Lower lobe of right lung (tissue), 2 donors: ENCODE measurements around the gene HPCAL4. TPM values are rescaled to one million over a fixed set of nuclear protein-coding genes. Genes with fewer than 3 reads are reported as not detected.
A peak's percentile ranks its signal among the peaks of the same experiment; 100 is the strongest.

Experiments
- ATAC-seq, 2 donors: fragments of 200-7000 bp; cut with Tn5 transposase; one replicate each; pipeline ENCODE4 v1.9.1; 2020 to 2022; ENCODE audit warnings: mild to moderate bottlenecking in 2 of 2, moderate library complexity in 2 of 2
- DNase-seq: peaks from one replicate; pipeline ENCODE4 v3.0.0-alpha.2; 2020
- H3K27ac ChIP-seq: fragments of 200-600 bp; one replicate; pipeline ENCODE4 v1.8.0; 2022
- H3K27me3 ChIP-seq: fragments of 200-600 bp; one replicate; pipeline ENCODE4 v1.8.0; 2022; ENCODE audit warnings: low read depth
- H3K36me3 ChIP-seq: fragments of 200-600 bp; one replicate; pipeline ENCODE4 v1.8.0; 2022; ENCODE audit warnings: mild to moderate bottlenecking
- H3K4me1 ChIP-seq: fragments of 200-600 bp; one replicate; pipeline ENCODE4 v1.8.0; 2022
- H3K4me3 ChIP-seq: fragments of 200-600 bp; one replicate; pipeline ENCODE4 v1.8.0; 2022; ENCODE audit warnings: mild to moderate bottlenecking
- H3K9me3 ChIP-seq: fragments of 200-600 bp; one replicate; pipeline ENCODE4 v1.8.0; 2022
- CTCF ChIP-seq: fragments of 200-600 bp; IDR thresholded peaks from one replicate; pipeline ENCODE4 v1.8.0; 2022; ENCODE audit warnings: antibody characterized with exemption, mild to moderate bottlenecking
- intact Hi-C: fragments of 100-400 bp; cut with DNase I; formaldehyde crosslinking; loops from one replicate; pipeline ENCODE4 v1.11.0; 2022
- total RNA-seq: library from RNA; stranded (reverse); fragmentation: NEBNext Ultra II Directional; extraction: Animal tissue kit (Norgen Biotek cat#: 25700); gene quantifications from one replicate; pipeline ENCODE4 v1.2.1, GENCODE V29; 2021
- donor health status: DM: no; HTN: yes; CAD: no; lungs with severe emphysema.

The HPCAL4 gene
- total RNA-seq, 1 donor from 2014 or later: 0.41 TPM

GRCh38 chr1:39726600-39726999 is 35.4 kb upstream of the HPCAL4 start:
- ATAC-seq (no peak), DNase-seq (no peak)
- no peak overlapping the region for H3K27ac ChIP-seq
- peaks cover 34% of the 10 kb centered on the region for H3K27me3 ChIP-seq
- H3K9me3 ChIP-seq: no peaks in the 10 kb centered on the region
- intact Hi-C loops: no loop called here
- no peak overlapping the region for H3K4me3 ChIP-seq
- H3K36me3 ChIP-seq: no peaks in the 10 kb centered on the region
- no peaks in the 10 kb centered on the region for H3K4me1 ChIP-seq
- no peak for TF ChIP-seq CTCF

DNA sequence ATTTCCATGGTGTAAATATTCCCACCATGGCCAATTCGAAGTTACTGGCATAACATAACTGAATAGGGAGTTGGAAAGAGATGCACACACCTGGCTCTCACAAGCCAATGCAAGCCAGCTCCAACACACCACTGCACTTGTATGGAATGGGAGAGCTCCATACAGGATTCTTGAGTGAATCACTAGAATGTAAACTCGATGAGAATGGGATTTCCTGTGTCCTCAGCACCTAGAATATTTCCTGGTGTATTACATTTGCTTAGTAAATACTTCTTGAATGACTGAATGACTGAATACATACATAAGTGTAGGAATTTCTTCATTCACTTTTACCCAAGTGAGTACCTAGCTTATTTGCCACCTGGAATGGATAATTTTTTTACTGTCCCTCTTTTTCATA is 31.3 kb upstream of the HPCAL4 start:
- TF ChIP-seq CTCF: no peak
- Histone ChIP-seq H3K36me3 (no peaks in the 10 kb centered on the region), H3K9me3 (no peaks in the 10 kb centered on the region), H3K4me3 (no peak overlapping the region), H3K4me1 (peaks cover 4% of the 10 kb centered on the region), H3K27me3 (peaks cover 7% of the 10 kb centered on the region), H3K27ac (no peak overlapping the region)
- DNase-seq: no peak
- intact Hi-C loops: no loop called here
- ATAC-seq: no peak

DNA sequence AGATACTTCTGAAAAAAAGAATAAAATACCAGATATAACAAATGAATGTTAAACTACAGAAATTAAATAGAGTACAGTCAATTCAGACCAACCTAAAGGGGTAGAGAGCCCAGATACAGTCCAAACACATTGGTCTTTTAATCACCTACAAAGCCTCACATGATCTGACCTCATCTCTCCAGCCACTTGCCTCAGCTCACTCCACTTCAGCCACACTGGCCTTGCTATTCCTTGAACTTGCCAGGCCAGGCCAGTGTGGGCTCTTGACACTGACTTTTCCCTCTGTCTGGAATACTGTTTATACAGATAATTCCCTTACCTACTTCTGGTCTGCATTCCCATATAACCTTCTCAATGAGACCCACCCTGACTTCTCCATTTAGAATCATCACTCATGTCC is 30.4 kb upstream of the HPCAL4 start:
- Histone ChIP-seq H3K4me1 (peaks cover 4% of the 10 kb centered on the region), H3K9me3 (no peaks in the 10 kb centered on the region), H3K27me3 (peaks cover 4% of the 10 kb centered on the region), H3K4me3 (no peak overlapping the region), H3K27ac (no peak overlapping the region), H3K36me3 (no peaks in the 10 kb centered on the region)
- intact Hi-C loops: no loop called here
- TF ChIP-seq CTCF: no peak
- ATAC-seq (no peak), DNase-seq (no peak)

DNA sequence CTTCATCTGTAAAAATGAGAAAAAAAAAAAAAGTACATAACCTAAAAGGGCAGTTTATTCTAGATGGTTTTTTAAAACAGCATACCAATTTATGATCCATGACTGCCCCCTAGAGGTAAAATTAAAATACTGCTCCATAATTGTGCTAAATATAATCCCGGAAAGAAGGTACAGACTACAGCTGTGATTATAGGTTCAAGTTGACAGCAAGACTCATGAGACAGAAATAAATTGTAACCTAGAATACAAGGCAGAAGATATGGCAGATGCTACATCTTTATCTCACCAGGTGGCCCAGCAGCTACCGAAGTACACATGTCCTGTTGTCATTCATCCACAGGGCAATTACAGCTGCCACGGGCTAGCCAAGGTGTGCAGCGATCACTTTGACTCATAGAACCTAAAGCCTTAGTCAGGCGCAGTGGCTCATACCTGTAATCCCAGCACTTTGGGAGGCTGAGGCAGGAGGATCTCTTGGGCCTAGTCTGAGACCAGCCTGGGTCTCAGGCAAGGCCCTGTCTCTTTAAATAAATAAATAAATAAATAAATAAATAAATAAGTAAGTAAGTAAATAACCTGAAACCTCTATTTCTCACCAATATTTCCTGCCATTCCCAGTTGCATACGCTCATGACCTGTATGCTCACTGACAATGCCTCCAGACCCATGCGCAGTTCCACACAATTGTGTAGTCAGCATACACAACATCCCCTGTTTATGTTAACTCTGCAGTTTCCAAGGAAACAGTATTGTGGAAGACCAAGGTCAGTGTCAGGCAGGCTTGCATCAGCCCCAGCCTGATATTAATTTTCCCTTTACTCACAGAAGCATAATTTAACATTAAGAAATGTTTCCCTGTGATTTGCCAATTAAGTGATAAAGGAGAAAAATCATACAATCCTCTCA is 29.1 kb upstream of the HPCAL4 start:
- no peak overlapping the region for H3K4me3 ChIP-seq
- peaks cover 4% of the 10 kb centered on the region for H3K4me1 ChIP-seq
- ATAC-seq (peak; percentile 77 to 80), DNase-seq (no peak)
- no peaks in the 10 kb centered on the region for H3K36me3 ChIP-seq
- intact Hi-C loops: no loop called here
- H3K27ac ChIP-seq: no peak overlapping the region
- peaks cover 7% of the 10 kb centered on the region for H3K27me3 ChIP-seq
- TF ChIP-seq CTCF: peak; percentile 69
- H3K9me3 ChIP-seq: no peaks in the 10 kb centered on the region

GRCh38 chr1:39717809-39718208 is 26.6 kb upstream of the HPCAL4 start:
- DNase-seq: no peak
- intact Hi-C loops: no loop called here

More at GRCh38 chr1:39717809-39718208, 26.6 kb upstream of the HPCAL4 start:
- no peak overlapping the region for H3K27ac ChIP-seq
- TF ChIP-seq CTCF: no peak
- H3K4me3 ChIP-seq: no peak overlapping the region
- H3K4me1 ChIP-seq: peaks cover 4% of the 10 kb centered on the region
- peaks cover 7% of the 10 kb centered on the region for H3K27me3 ChIP-seq
- H3K9me3 ChIP-seq: no peaks in the 10 kb centered on the region
- no peaks in the 10 kb centered on the region for H3K36me3 ChIP-seq
- no peak for ATAC-seq
